ENCODE data around the gene DHTKD1. TPM values are rescaled to one million over a fixed set of nuclear protein-coding genes. Genes with fewer than 3 reads are reported as not detected.

The DHTKD1 gene, protein sequence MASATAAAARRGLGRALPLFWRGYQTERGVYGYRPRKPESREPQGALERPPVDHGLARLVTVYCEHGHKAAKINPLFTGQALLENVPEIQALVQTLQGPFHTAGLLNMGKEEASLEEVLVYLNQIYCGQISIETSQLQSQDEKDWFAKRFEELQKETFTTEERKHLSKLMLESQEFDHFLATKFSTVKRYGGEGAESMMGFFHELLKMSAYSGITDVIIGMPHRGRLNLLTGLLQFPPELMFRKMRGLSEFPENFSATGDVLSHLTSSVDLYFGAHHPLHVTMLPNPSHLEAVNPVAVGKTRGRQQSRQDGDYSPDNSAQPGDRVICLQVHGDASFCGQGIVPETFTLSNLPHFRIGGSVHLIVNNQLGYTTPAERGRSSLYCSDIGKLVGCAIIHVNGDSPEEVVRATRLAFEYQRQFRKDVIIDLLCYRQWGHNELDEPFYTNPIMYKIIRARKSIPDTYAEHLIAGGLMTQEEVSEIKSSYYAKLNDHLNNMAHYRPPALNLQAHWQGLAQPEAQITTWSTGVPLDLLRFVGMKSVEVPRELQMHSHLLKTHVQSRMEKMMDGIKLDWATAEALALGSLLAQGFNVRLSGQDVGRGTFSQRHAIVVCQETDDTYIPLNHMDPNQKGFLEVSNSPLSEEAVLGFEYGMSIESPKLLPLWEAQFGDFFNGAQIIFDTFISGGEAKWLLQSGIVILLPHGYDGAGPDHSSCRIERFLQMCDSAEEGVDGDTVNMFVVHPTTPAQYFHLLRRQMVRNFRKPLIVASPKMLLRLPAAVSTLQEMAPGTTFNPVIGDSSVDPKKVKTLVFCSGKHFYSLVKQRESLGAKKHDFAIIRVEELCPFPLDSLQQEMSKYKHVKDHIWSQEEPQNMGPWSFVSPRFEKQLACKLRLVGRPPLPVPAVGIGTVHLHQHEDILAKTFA
- total RNA-seq (2022; extraction: Qiagen RNA extraction; ENCODE audit: low read depth) = 5.5 to 9.9 TPM (median 8.4 TPM) in 5 replicates

GRCh38 chr10:12068449-12069269 lies at the start of gene DHTKD1:
TSS of gene DHTKD1 (plus strand) at chr10:12068954. CDS start at chr10:12069034, 80 bp downstream.

DNA sequence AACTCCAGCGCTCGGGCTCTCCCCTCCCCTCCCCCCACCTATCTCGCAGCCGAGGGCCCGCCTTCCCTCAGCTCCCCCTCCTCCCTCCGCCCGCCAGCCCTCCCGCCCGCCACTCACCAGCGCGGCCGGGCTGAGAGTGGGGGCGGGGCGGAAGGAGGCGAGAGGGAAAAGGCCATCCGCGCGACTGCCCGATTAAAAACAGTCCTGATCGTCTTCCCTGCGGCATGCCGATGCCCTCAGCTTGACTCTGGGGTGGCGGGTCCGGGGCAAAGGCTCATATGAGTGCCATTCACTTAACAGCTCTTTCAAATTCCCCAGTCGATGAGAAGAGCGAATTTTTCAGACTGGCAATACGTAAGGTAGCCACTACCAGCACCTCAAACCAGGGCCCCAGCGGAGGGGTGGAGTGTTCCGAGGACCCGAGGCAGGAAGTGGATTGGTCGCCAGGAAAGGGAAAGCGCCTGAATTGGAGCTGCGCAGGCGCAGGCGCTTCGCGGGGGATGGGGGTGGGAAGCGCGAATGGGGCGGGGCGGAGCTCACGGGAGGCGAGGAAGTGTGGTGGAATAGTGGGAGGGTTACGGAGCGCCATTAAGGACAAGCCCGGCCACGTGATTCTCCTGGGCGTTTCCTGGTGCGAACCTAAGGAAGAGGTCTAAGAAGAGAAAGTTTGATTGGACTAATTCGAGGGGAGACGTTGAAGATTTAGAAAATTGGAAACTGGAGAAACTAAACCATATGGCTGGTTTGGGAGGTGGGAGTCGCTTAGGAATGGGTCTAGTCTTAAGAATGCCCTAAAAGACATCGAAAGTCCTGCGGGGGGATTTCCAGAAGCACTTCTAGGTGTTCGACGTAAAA lies 25.7 kb upstream of the DHTKD1 start, which contains the start of gene UPF2:
TSS of gene UPF2 (minus strand) at position 13 of the 855 bp plus-strand sequence. CDS start 7,386 bp downstream, outside the sequence.

DNA sequence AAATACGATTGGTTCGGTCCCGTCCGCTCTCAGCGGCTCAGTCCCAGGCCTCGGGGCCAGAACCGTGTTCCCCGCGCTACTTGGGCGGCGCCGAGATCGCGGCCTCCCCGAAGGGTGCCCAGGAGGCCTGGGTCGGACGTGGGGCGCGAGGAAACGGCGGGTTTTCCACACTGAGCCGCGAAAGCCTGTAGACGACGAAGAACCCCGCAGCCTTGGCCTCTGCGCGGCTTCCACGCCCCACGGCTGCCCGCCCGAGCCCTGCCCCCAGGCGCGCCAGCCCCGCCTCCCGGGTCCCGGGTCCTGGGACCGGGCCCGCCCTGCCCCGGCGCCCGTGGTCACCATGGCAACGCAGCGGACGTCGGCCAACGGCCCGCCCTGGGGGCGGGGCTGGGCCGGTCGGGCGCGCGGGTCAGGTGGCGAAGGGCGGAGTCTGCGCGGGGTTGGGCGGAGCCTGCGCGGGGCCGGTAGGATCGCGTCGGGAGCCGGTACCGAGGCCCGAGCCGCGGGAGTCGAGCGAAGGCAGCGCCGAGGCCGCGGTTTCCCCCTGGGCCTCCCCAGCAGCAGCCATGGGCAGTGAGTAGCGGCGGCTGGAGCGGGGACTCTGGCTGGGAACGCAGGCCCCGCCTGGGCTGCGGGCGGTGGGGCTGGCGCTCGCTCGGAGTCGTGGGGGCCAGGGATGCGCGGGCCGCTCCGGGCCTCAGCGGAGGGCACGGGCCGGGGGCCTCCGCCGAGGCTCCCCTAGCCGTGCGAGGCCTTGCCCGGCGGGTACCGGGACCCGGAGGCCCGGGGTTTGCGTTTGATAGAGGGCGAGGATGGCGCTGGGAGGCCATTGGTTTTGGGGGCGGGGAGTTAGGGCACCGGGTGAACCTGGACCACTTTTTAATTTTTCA lies 60.7 kb downstream of the DHTKD1 start, which contains the start of gene SEC61A2:
TSS of gene SEC61A2 (plus strand) at position 456 of the 890 bp plus-strand sequence. CDS start at position 567, 111 bp downstream.

Other genes with a start within 250 kb of the DHTKD1 start
- 31.5 to 49.4 TPM (median 44.1 TPM) in 5 replicates for gene PROSER2, start 245.6 kb upstream of the DHTKD1 start, total RNA-seq (2022; extraction: Qiagen RNA extraction; ENCODE audit: low read depth)
- gene UPF2, start 26.1 kb upstream of the DHTKD1 start, total RNA-seq (2022; extraction: Qiagen RNA extraction; ENCODE audit: low read depth) = 12.5 to 19.4 TPM (median 16.2 TPM) in 5 replicates
- gene SEC61A2, start 60.7 kb downstream of the DHTKD1 start, total RNA-seq (2022; extraction: Qiagen RNA extraction; ENCODE audit: low read depth) = 8.1 to 16.6 TPM (median 12.1 TPM) in 5 replicates
- gene NUDT5, start 126.9 kb downstream of the DHTKD1 start, total RNA-seq (2022; extraction: Qiagen RNA extraction; ENCODE audit: low read depth) = 123 to 183 TPM (median 152 TPM) in 5 replicates
- 123 to 195 TPM (median 136 TPM) in 5 replicates for gene CDC123, start 127.2 kb downstream of the DHTKD1 start, total RNA-seq (2022; extraction: Qiagen RNA extraction; ENCODE audit: low read depth)

All from A549 treated with RU486 at 1 μM for 4 hours (cell line).